CD8-positive, alpha-beta memory T cell (primary cell): ENCODE results near the gene RUBCNL. TPM values are rescaled to one million over a fixed set of nuclear protein-coding genes. Genes with fewer than 3 reads are reported as not detected.
A peak's percentile ranks its signal among the peaks of the same experiment; 100 is the strongest.

Source experiments
- CTCF ChIA-PET: fragments of 350-600 bp; sonication (Branson Sonifier 250); formaldehyde crosslinking; loops from one replicate; lab custom pipeline; 2021; ENCODE audit warnings: antibody characterized with exemption; lab: Charles Lee
- POLR2A ChIA-PET: fragments of 350-600 bp; sonication (Branson Sonifier 250); formaldehyde crosslinking; loops from one replicate; lab custom pipeline; 2021; ENCODE audit warnings: antibody characterized with exemption; lab: Charles Lee
- DNase-seq, 5 donors: peaks; one replicate each; pipeline versions ENCODE4 v3.0.0 to v3.0.0-alpha.2; 2020 to 2022; ENCODE audit warnings: mixed read lengths in 1 of 5
- H3K27ac ChIP-seq: one replicate; pipeline ENCODE4 v1.7.0; 2013; ENCODE audit warnings: low read depth, mild to moderate bottlenecking, low read length, moderate library complexity
- H3K27me3 ChIP-seq: 2 replicates; pipeline ENCODE4 v1.7.0; 2013; ENCODE audit warnings: low read length, mild to moderate bottlenecking; ENCODE audit not compliant: insufficient read depth, poor library complexity, severe bottlenecking
- H3K36me3 ChIP-seq: 2 replicates; pipeline ENCODE4 v1.7.0; 2013; ENCODE audit warnings: mild to moderate bottlenecking, low read length, moderate library complexity; ENCODE audit not compliant: insufficient read depth
- H3K4me1 ChIP-seq: 2 replicates; pipeline ENCODE4 v1.7.0; 2013; ENCODE audit warnings: mild to moderate bottlenecking, low read length, moderate library complexity; ENCODE audit not compliant: insufficient read depth
- H3K4me3 ChIP-seq: 2 replicates; pipeline ENCODE4 v1.7.0; 2013; ENCODE audit warnings: mild to moderate bottlenecking, low read length
- H3K9me3 ChIP-seq: 2 replicates; pipeline ENCODE4 v1.7.0; 2013; ENCODE audit warnings: mild to moderate bottlenecking, low read length
- H3K27ac Mint-ChIP-seq, 8 donors: one replicate each; pipeline ENCODE4 v1.8.0; 2020 to 2021; ENCODE audit warnings: mixed read lengths in 8 of 8, mild to moderate bottlenecking in 6 of 8, inconsistent platforms in 3 of 8, moderate library complexity in 3 of 8
- H3K27me3 Mint-ChIP-seq, 2 donors: one replicate each; pipeline ENCODE4 v1.8.0; 2020 to 2021; ENCODE audit warnings: mixed read lengths in 2 of 2, mild to moderate bottlenecking in 1 of 2, moderate library complexity in 1 of 2
- H3K36me3 Mint-ChIP-seq, 3 donors: one replicate each; pipeline ENCODE4 v1.8.0; 2020 to 2021; ENCODE audit warnings: mixed read lengths in 3 of 3, inconsistent platforms in 1 of 3, mild to moderate bottlenecking in 1 of 3
- H3K4me1 Mint-ChIP-seq, 3 donors: one replicate each; pipeline ENCODE4 v1.8.0; 2020 to 2021; ENCODE audit warnings: mixed read lengths in 3 of 3, inconsistent platforms in 1 of 3, mild to moderate bottlenecking in 1 of 3
- H3K4me3 Mint-ChIP-seq, 7 donors: one replicate each; pipeline ENCODE4 v1.8.0; 2020 to 2021; ENCODE audit warnings: mixed read lengths in 7 of 7, mild to moderate bottlenecking in 6 of 7, moderate library complexity in 4 of 7, inconsistent platforms in 2 of 7
- H3K9me3 Mint-ChIP-seq, 5 donors: one replicate each; pipeline ENCODE4 v1.8.0; 2020 to 2022; ENCODE audit warnings: mixed read lengths in 5 of 5, mild to moderate bottlenecking in 3 of 5, moderate library complexity in 2 of 5, inconsistent platforms in 1 of 5
- polyA plus RNA-seq: library from polyadenylated mRNA; unstranded; fragments of 300-500 nt; fragmentation: Illumina TruSeq; gene quantifications from one replicate; pipeline ENCODE4 v1.2.3, GENCODE V29; 2021
- total RNA-seq, 2 experiments: library from RNA; stranded (reverse); gene quantifications; one replicate each; pipeline ENCODE4 v1.2.3, GENCODE V29; 2021

The RUBCNL gene
- total and polyA plus RNA-seq, 3 experiments from 2014 or later: not detected

- peaks cover 2 to 15% (median 4%) of the 10 kb centered on the region in 3 donors for H3K36me3 Mint-ChIP-seq
- Histone ChIP-seq H3K27ac (no peak overlapping the region), H3K4me3 (no peak overlapping the region), H3K9me3 (no peaks in the 10 kb centered on the region), H3K27me3 (no peaks in the 10 kb centered on the region), H3K4me1 (peaks cover 6% of the 10 kb centered on the region), H3K36me3 (no peaks in the 10 kb centered on the region)
- peaks cover 20 to 22% (median 21%) of the 10 kb centered on the region in 3 donors for H3K4me1 Mint-ChIP-seq
- CTCF ChIA-PET: interaction anchor here (1.2 to 1.6 kb wide), 3 partner anchors 8 to 153 kb away, joined by 4 to 5 read pairs (median 4); no protein-coding TSS in a partner anchor
- H3K27ac Mint-ChIP-seq: peak overlapping the region in 6 of 8 donors; percentile 80 to 99 (median 90)
- peak overlapping the region in 1 of 7 donors; percentile 74 for H3K4me3 Mint-ChIP-seq
- H3K9me3 Mint-ChIP-seq: no peaks in the 10 kb centered on the region
- POLR2A ChIA-PET: interaction anchor here (0.9 kb wide), 1 partner anchor 17 kb away, joined by 4 read pairs; no protein-coding TSS in a partner anchor
- peaks cover 0 to 1% of the 10 kb centered on the region in 2 donors for H3K27me3 Mint-ChIP-seq
- no peak for DNase-seq
Observed at GRCh38 chr13:46313024-46313423, 74.0 kb downstream of the RUBCNL start.

- H3K4me1 Mint-ChIP-seq: peaks cover 16 to 17% (median 17%) of the 10 kb centered on the region in 3 donors
- peaks cover 2 to 15% (median 4%) of the 10 kb centered on the region in 3 donors for H3K36me3 Mint-ChIP-seq
- H3K27me3 Mint-ChIP-seq: no peaks in the 10 kb centered on the region
- no peak overlapping the region for H3K4me3 Mint-ChIP-seq
- peaks cover 6% of the 10 kb centered on the region for H3K4me1 ChIP-seq
- CTCF ChIA-PET: interaction anchor here (1.4 to 1.6 kb wide), 3 partner anchors 10 to 940 kb away, joined by 3 to 6 read pairs (median 4); no protein-coding TSS in a partner anchor
- no peaks in the 10 kb centered on the region for H3K9me3 ChIP-seq
- no peak overlapping the region for H3K27ac ChIP-seq
- H3K9me3 Mint-ChIP-seq: no peaks in the 10 kb centered on the region
- POLR2A ChIA-PET: interaction anchor here (1.4 kb wide), 1 partner anchor 15 kb away, joined by 4 read pairs; no protein-coding TSS in a partner anchor
- DNase-seq: no peak
- no peaks in the 10 kb centered on the region for H3K36me3 ChIP-seq
- H3K4me3 ChIP-seq: no peak overlapping the region
- H3K27ac Mint-ChIP-seq: no peak overlapping the region
- no peaks in the 10 kb centered on the region for H3K27me3 ChIP-seq
Observed at GRCh38 chr13:46311217-46311616, 75.8 kb downstream of the RUBCNL start.

GRCh38 chr13:46310066-46310465 lies 77.0 kb downstream of the RUBCNL start:
- peaks cover 0 to 11% (median 2%) of the 10 kb centered on the region in 3 donors for H3K36me3 Mint-ChIP-seq
- no peaks in the 10 kb centered on the region for H3K27me3 Mint-ChIP-seq
- no peaks in the 10 kb centered on the region for H3K27me3 ChIP-seq
- no peak for DNase-seq
- CTCF ChIA-PET: no interaction called here
- no peak overlapping the region for H3K4me3 ChIP-seq
- no peaks in the 10 kb centered on the region for H3K9me3 ChIP-seq
- H3K36me3 ChIP-seq: no peaks in the 10 kb centered on the region
- H3K9me3 Mint-ChIP-seq: no peaks in the 10 kb centered on the region
- H3K27ac ChIP-seq: no peak overlapping the region
- H3K4me1 Mint-ChIP-seq: peaks cover 15 to 17% (median 17%) of the 10 kb centered on the region in 3 donors
- H3K4me1 ChIP-seq: peaks cover 7% of the 10 kb centered on the region
- H3K4me3 Mint-ChIP-seq: no peak overlapping the region
- POLR2A ChIA-PET: no interaction called here
- H3K27ac Mint-ChIP-seq: peak overlapping the region in 2 of 8 donors; percentile 39 to 68

- no peak overlapping the region for H3K27ac Mint-ChIP-seq
- no peak overlapping the region for H3K4me3 Mint-ChIP-seq
- no peaks in the 10 kb centered on the region for H3K36me3 ChIP-seq
- H3K4me1 ChIP-seq: peaks cover 7% of the 10 kb centered on the region
- ChIA-PET CTCF (no interaction called here), POLR2A (no interaction called here)
- no peak overlapping the region for H3K4me3 ChIP-seq
- peaks cover 16 to 21% (median 18%) of the 10 kb centered on the region in 3 donors for H3K4me1 Mint-ChIP-seq
- no peaks in the 10 kb centered on the region for H3K27me3 ChIP-seq
- H3K27me3 Mint-ChIP-seq: no peaks in the 10 kb centered on the region
- no peak for DNase-seq
- no peak overlapping the region for H3K27ac ChIP-seq
- peaks cover 0 to 5% (median 2%) of the 10 kb centered on the region in 3 donors for H3K36me3 Mint-ChIP-seq
- H3K9me3 Mint-ChIP-seq: no peaks in the 10 kb centered on the region
- H3K9me3 ChIP-seq: no peaks in the 10 kb centered on the region
Observed at GRCh38 chr13:46307554-46307953, 79.5 kb downstream of the RUBCNL start.

- Histone ChIP-seq H3K27ac (no peak overlapping the region), H3K4me1 (peaks cover 7% of the 10 kb centered on the region), H3K4me3 (no peak overlapping the region), H3K27me3 (no peaks in the 10 kb centered on the region), H3K36me3 (no peaks in the 10 kb centered on the region), H3K9me3 (no peaks in the 10 kb centered on the region)
- POLR2A ChIA-PET: interaction anchor here (0.6 kb wide), 1 partner anchor 31 kb away, joined by 3 read pairs; no protein-coding TSS in a partner anchor
- H3K9me3 Mint-ChIP-seq: peaks cover 0 to 6% (median 0%) of the 10 kb centered on the region in 5 donors
- no peak for DNase-seq
- H3K4me1 Mint-ChIP-seq: peaks cover 16 to 23% (median 18%) of the 10 kb centered on the region in 3 donors
- H3K27ac Mint-ChIP-seq: peak overlapping the region in 5 of 8 donors; percentile 48 to 95 (median 80)
- CTCF ChIA-PET: interaction anchor here (1.4 kb wide), 1 partner anchor 17 kb away, joined by 5 read pairs; no protein-coding TSS in a partner anchor
- peak overlapping the region in 1 of 7 donors; percentile 41 for H3K4me3 Mint-ChIP-seq
- peaks cover 0 to 2% of the 10 kb centered on the region in 2 donors for H3K27me3 Mint-ChIP-seq
- peaks cover 0 to 9% (median 1%) of the 10 kb centered on the region in 3 donors for H3K36me3 Mint-ChIP-seq
Observed at GRCh38 chr13:46304546-46304945, 82.5 kb downstream of the RUBCNL start.

GRCh38 chr13:46303742-46304385 lies 83.2 kb downstream of the RUBCNL start:
- CTCF ChIA-PET: interaction anchor here (1.4 kb wide), 1 partner anchor 17 kb away, joined by 5 read pairs; no protein-coding TSS in a partner anchor

GRCh38 chr13:46297361-46297811 lies 89.7 kb downstream of the RUBCNL start:
- H3K27ac ChIP-seq: no peak overlapping the region
- no peaks in the 10 kb centered on the region for H3K27me3 ChIP-seq
- peak overlapping the region; percentile 11 for H3K4me3 ChIP-seq
- CTCF ChIA-PET: interaction anchor here (1.3 to 2.6 kb wide), 4 partner anchors 19 to 171 kb away, joined by 3 to 29 read pairs (median 7); no protein-coding TSS in a partner anchor
- POLR2A ChIA-PET: interaction anchor here (1.9 kb wide), 1 partner anchor 245 kb away, joined by 6 read pairs; the partner anchor contains the start of gene ZC3H13
- Mint-ChIP-seq H3K27me3 (peaks cover 0 to 2% of the 10 kb centered on the region in 2 donors), H3K27ac (peak overlapping the region; percentile 82 to 99 (median 96)), H3K36me3 (peaks cover 0 to 9% (median 0%) of the 10 kb centered on the region in 3 donors), H3K4me3 (peak overlapping the region in 5 of 7 donors; percentile 2 to 52 (median 26)), H3K9me3 (peaks cover 0 to 7% (median 0%) of the 10 kb centered on the region in 5 donors), H3K4me1 (peaks cover 50 to 62% (median 61%) of the 10 kb centered on the region in 3 donors)
- H3K9me3 ChIP-seq: no peaks in the 10 kb centered on the region
- H3K36me3 ChIP-seq: no peaks in the 10 kb centered on the region
- DNase-seq: peak in 1 of 5 donors; percentile 18
- H3K4me1 ChIP-seq: peaks cover 47% of the 10 kb centered on the region

More at GRCh38 chr13:46303742-46304385, 83.2 kb downstream of the RUBCNL start:
- peak in 1 of 5 donors; percentile 36 for DNase-seq
- peaks cover 19 to 28% (median 21%) of the 10 kb centered on the region in 3 donors for H3K4me1 Mint-ChIP-seq
- H3K27ac Mint-ChIP-seq: peak overlapping the region in 7 of 8 donors; percentile 1 to 77 (median 55)
- peak overlapping the region in 6 of 7 donors; percentile 6 to 47 (median 32) for H3K4me3 Mint-ChIP-seq
- peaks cover 7% of the 10 kb centered on the region for H3K4me1 ChIP-seq
- no peaks in the 10 kb centered on the region for H3K27me3 ChIP-seq
- H3K9me3 Mint-ChIP-seq: peaks cover 0 to 7% (median 0%) of the 10 kb centered on the region in 5 donors
- peaks cover 0 to 2% of the 10 kb centered on the region in 2 donors for H3K27me3 Mint-ChIP-seq
- no peak overlapping the region for H3K27ac ChIP-seq
- H3K4me3 ChIP-seq: no peak overlapping the region
- peaks cover 0 to 11% (median 0%) of the 10 kb centered on the region in 3 donors for H3K36me3 Mint-ChIP-seq
- no peaks in the 10 kb centered on the region for H3K9me3 ChIP-seq
- no peaks in the 10 kb centered on the region for H3K36me3 ChIP-seq
- POLR2A ChIA-PET: interaction anchor here (0.6 kb wide), 1 partner anchor 30 kb away, joined by 3 read pairs; no protein-coding TSS in a partner anchor
